BLaER1 (cell line): Measurements from ENCODE around the gene ALDH3B2.
A peak's percentile ranks its signal among the peaks of the same experiment; 100 is the strongest.
"Not testable (repeated sequence)": the region's sequence is repeated elsewhere in the genome, so short reads cannot be mapped to it uniquely, and the experiment has no call there.

Experiments
- H3K27ac ChIP-seq: shearing (Covaris generic); formaldehyde crosslinking; 2 replicates; pipeline ENCODE4 v1.8.1; 2022
- H3K27me3 ChIP-seq: shearing (Covaris generic); formaldehyde crosslinking; 2 replicates; pipeline ENCODE4 v1.8.1; 2022
- H3K36me3 ChIP-seq: shearing (Covaris generic); formaldehyde crosslinking; 2 replicates; pipeline ENCODE4 v1.8.1; 2022
- H3K4me1 ChIP-seq: shearing (Covaris generic); formaldehyde crosslinking; 2 replicates; pipeline ENCODE4 v1.8.1; 2022
- H3K4me2 ChIP-seq: shearing (Covaris generic); formaldehyde crosslinking; 2 replicates; pipeline ENCODE4 v1.8.1; 2022
- H3K4me3 ChIP-seq: shearing (Covaris generic); formaldehyde crosslinking; 2 replicates; pipeline ENCODE4 v1.8.1; 2022
- H3K9ac ChIP-seq: shearing (Covaris generic); formaldehyde crosslinking; 2 replicates; pipeline ENCODE4 v1.8.1; 2022
- H3K9me3 ChIP-seq: shearing (Covaris generic); formaldehyde crosslinking; 2 replicates; pipeline ENCODE4 v1.8.1; 2022
- H4K20me1 ChIP-seq: shearing (Covaris generic); formaldehyde crosslinking; 2 replicates; pipeline ENCODE4 v1.8.1; 2022
- Cebpa-rat ChIP-seq: shearing (Covaris generic); IDR thresholded peaks from 2 replicates; pipeline ENCODE4 v1.8.1; 2022

Gene ALDH3B2

DNA sequence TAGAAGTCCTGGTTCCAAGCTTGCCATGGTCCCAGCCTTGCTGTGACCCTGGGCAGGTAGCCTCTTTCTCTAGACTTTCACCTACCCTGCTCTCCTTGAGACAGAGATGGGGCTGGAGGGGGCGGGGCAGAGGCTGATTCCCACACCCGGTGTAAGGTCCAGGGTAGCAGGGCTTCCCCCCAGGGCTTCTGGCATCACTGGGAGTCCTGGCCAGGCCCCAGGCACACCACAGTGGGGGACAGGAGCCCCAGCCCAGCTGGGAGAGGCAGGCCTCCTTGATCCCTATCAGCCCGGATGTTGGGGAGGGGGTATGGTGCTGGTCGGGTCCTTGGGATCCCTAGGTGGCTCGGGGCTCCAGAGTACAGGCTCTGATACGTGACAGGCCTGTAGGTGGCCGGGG, 43.0 kb downstream of the ALDH3B2 start:
- Histone ChIP-seq H3K4me2 (peak overlapping the region; percentile 88), H3K4me3 (no peak overlapping the region), H3K27ac (0 out of 2 replicates have a peak overlapping the region, but pooled peaks have one; percentile 22)

DNA sequence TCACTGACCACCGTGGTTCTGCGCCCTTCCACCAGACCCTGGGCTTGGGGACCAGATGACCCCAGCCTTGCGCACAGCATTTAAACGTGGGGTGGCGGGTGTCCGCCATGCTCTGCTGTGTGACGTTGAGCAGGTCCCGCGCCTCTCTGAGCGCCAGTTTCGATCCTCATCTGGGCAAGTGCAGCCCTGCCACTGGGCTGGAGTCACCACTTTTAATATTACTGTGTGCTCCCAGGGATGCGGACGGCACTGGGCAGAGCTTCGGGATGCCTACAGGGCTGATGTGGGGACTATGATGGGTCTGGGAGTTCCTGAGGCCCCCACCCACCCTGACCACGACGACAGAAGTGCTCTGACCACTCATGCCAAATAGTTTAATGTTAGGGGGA, 43.5 kb downstream of the ALDH3B2 start:
- TF ChIP-seq Cebpa-rat: no peak
- Histone ChIP-seq H3K9ac (peak overlapping the region; percentile 78), H3K27ac (peak overlapping the region; percentile 78), H4K20me1 (no peaks in the 10 kb centered on the region), H3K27me3 (no peaks in the 10 kb centered on the region), H3K9me3 (no peaks in the 10 kb centered on the region), H3K4me1 (peaks cover 37% of the 10 kb centered on the region), H3K4me3 (peak overlapping the region; percentile 77), H3K36me3 (no peaks in the 10 kb centered on the region), H3K4me2 (peak overlapping the region; percentile 88)

More for the DNA sequence above, 43.0 kb downstream of the ALDH3B2 start:
- no peaks in the 10 kb centered on the region for H4K20me1 ChIP-seq
- no peaks in the 10 kb centered on the region for H3K27me3 ChIP-seq
- peaks cover 37% of the 10 kb centered on the region for H3K4me1 ChIP-seq
- H3K36me3 ChIP-seq: no peaks in the 10 kb centered on the region
- no peaks in the 10 kb centered on the region for H3K9me3 ChIP-seq
- H3K9ac ChIP-seq: peak overlapping the region; percentile 78; the same call in 1 of the 2 replicates
- TF ChIP-seq Cebpa-rat: no peak

DNA sequence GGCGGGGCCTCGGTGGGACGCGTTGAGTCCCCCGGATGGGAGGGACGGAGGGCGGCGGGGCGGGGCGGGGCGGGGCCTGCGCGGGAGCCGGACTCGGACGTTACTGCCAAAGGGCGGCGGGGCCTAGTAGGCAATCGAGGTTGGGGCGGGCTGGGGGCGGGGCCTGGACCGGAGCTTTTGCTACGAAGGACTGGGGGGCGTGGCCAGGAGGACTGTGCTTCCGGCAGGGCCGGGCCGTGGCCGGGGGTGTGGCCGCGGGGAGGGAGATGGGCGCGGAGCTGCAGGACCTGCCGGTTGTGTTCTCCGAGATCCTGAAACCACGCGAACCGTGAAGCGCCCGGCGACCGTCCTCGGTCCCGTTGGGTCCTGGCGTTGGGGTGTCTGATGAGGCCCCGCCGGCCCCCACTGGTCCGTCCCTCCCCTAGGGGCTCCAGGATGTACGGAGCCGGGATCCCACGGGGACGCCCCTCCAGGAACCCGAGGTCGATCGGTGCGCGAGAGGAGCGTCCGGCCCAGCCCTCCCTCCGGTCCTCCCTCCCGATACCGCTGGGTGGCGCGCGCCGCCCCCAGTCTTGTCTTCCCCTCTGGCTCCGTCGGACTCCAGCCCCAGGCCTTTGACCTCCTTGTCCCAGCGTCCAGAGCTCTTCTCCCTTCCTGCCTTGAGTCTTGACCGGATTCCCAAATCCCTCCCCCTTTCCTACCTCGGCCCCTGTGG, 44.0 kb downstream of the ALDH3B2 start:
- Histone ChIP-seq H3K4me1 (peaks cover 40% of the 10 kb centered on the region), H3K27ac (peak overlapping the region; percentile 78), H3K36me3 (no peaks in the 10 kb centered on the region), H4K20me1 (no peaks in the 10 kb centered on the region), H3K4me2 (peak overlapping the region; percentile 88), H3K9ac (peak overlapping the region; percentile 78), H3K4me3 (peak overlapping the region; percentile 77), H3K27me3 (no peaks in the 10 kb centered on the region), H3K9me3 (no peaks in the 10 kb centered on the region)
- TF ChIP-seq Cebpa-rat: no peak

DNA sequence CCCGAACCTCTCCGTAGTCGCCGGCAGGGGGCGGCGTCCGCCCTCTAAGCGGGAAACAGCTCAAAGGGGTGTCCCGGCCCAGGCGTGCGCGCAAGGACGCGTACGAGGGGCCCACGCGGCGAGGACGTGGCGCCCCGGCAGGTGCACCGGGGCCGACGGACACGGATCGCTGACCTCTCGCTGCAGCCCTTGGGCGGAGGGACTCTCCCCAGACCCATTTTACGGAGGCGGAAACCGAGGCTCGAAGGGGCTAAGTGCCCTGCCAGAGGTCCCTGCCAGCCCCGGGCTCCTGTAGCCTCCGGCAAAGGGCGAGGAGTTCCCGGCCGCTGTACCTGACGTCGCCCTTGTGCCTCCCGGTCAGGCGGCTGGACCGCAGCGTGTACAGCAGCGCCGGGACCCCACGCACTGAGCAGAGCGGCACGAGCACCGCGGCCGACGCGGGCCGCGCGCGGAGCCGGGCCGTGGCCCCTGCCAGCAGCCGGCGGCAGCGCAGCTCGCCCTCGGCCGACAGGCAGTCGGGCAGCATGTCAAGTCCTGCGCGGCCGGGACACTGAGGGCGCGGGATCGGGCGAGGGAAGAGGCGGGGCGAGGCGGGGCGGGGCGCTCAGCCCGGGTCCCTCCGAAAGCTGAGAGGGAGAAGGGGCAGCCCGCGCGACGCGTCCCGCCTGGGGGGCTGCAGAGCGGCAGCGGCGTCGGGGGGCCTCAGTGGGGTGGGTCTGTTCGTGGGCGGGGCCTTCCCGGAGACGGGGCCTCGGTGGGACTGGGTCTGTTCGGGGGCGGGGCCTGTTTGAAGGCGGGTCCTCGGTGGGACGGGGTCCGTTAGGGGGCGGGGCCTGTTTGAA, 44.8 kb downstream of the ALDH3B2 start, which contains the start of gene NUDT8:
TSS of gene NUDT8 (minus strand) at position 552 of the 842 bp plus-strand sequence. CDS start at position 526, 26 bp downstream.
- Histone ChIP-seq H3K36me3 (no peaks in the 10 kb centered on the region), H3K4me3 (peak within 1 kb of the TSS; percentile 77), H3K9ac (peak within 1 kb of the TSS; percentile 82), H4K20me1 (no peaks in the 10 kb centered on the region), H3K27me3 (no peaks in the 10 kb centered on the region), H3K9me3 (no peaks in the 10 kb centered on the region), H3K4me1 (peaks cover 47% of the 10 kb centered on the region), H3K27ac (peak within 1 kb of the TSS; percentile 85), H3K4me2 (peak within 1 kb of the TSS; percentile 99)
- TF ChIP-seq Cebpa-rat: no peak

DNA sequence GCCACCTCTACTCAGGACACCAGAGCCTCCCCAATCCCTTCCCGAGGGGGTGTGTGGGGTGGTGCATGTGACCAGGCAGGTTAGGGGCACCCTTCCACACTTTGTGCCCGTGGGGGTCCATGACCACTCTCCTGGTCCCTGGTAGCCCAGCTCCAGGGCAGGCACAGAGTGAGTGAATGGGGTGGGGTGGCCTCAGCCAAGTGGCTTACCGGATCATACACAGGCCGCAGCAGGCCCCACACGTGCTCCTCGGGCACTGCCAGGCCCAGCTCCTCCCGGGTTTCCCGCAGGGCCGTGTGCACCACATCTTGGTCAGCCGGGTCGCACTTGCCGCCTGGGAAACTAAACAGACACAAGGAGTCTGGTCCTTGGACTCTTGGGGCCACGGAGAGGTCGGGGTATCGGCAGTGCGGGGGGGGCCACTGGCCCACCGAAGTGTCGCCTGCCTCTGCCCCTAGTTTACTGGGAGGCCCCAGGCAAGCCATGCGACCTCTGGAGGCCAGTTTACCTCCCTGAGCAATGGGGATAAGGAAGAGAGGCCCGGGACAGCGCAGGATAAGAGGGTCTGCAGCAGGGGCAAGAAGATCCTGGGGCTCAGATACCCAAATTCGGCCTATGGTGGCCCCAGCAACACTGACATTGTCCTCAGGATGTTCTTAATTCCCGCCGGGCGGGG, 45.6 kb downstream of the ALDH3B2 start:
- Histone ChIP-seq H3K27me3 (no peaks in the 10 kb centered on the region), H3K4me1 (peaks cover 54% of the 10 kb centered on the region), H3K36me3 (no peaks in the 10 kb centered on the region), H3K4me2 (peak overlapping the region; percentile 99), H3K4me3 (peak overlapping the region; percentile 77), H3K9ac (no peak overlapping the region; the same call in 1 of the 2 replicates), H3K9me3 (no peaks in the 10 kb centered on the region), H3K27ac (peak overlapping the region; percentile 49; the same call in 1 of the 2 replicates), H4K20me1 (no peaks in the 10 kb centered on the region)
- TF ChIP-seq Cebpa-rat: no peak

DNA sequence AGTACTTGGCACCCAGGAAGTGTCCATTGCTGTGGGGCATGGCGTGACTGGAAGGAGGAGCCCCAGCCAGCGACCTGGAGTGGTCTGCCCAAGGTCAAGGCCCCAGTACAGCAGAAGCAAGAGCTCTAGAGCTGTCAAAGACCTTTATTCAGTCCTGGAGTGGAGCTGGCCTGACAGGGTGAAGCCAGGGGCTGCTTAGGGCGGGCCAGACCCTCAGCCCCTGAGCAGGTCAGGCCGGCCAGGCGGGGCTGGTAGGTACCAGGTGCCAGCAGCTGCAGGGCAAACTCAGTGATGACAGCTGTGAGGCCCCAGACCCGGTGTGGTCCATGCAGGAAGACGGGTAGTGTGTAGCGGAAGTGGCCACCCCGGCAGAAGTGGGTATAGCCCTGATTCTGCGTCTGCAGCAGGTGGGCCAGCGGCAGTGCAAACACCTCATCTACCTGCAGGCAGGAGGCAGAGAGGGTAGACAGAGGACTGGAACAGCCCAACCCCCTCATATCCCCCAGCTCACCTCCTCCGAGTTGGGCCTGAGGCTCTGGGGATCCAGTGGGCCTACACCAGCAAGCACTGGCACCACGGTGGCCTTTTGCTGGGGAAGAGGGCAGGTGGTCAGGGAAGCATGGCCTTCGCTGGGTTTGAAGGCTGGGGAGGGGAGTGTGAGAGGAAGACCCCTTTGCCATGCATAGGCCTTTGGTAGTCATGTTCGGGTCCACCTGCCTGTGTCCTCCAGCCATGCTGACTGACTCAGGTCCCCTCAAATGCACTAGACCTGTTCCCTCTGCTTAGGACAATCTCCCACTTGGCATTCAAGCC, 46.4 kb downstream of the ALDH3B2 start:
- H3K9ac ChIP-seq: no peak overlapping the region
- no peak overlapping the region for H3K4me2 ChIP-seq
- H3K36me3 ChIP-seq: no peaks in the 10 kb centered on the region
- no peaks in the 10 kb centered on the region for H3K27me3 ChIP-seq
- TF ChIP-seq Cebpa-rat: no peak
- H3K27ac ChIP-seq: peak overlapping the region; percentile 49; the same call in 1 of the 2 replicates
- no peak overlapping the region for H3K4me3 ChIP-seq
- no peaks in the 10 kb centered on the region for H3K9me3 ChIP-seq
- H3K4me1 ChIP-seq: peaks cover 54% of the 10 kb centered on the region
- H4K20me1 ChIP-seq: no peaks in the 10 kb centered on the region

DNA sequence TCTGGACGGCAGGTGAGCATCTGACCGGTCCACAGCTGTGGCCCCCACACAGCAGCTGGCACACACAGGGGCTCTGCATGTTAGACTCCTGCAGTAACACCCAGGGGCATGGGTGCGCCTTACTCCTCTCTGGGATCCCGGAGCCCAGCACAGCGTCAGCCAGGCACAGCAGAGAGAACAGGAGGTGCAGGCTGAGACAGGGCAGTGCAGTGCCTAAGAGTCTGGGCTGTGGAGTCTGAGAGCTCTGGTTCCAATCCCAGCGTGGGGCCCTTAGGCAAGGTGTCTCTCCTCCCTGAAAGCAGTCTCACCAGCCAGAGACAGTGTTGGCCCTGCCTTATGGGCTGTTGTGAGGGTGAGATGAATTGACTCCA, 47.0 kb downstream of the ALDH3B2 start:
- no peaks in the 10 kb centered on the region for H3K9me3 ChIP-seq
- H3K27ac ChIP-seq: no peak overlapping the region
- H3K4me2 ChIP-seq: no peak overlapping the region
- H3K36me3 ChIP-seq: no peaks in the 10 kb centered on the region
- peaks cover 50% of the 10 kb centered on the region for H3K4me1 ChIP-seq
- no peak overlapping the region for H3K9ac ChIP-seq
- H3K4me3 ChIP-seq: no peak overlapping the region
- H4K20me1 ChIP-seq: no peaks in the 10 kb centered on the region
- no peak for TF ChIP-seq Cebpa-rat
- H3K27me3 ChIP-seq: no peaks in the 10 kb centered on the region

DNA sequence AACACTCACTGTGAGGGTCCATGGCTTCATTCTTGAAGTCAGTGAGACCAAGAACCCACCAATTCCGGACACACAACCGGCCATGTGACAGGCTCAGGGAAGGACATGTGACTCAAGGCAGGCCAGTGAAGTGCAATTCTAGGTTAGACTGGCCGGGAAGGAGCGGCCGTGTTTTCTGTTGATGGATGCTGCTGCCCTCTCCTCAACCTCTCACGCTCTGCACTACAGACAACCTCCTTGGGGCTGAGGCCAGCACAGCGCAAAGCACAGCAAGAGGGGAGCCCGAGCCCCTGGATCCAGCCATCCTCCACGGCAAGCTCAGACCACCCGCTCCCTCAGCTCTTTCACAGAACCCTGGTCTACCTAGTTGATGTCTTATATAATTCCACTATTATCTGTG, 47.5 kb downstream of the ALDH3B2 start:
- Histone ChIP-seq H3K4me3 (no peak overlapping the region), H3K36me3 (no peaks in the 10 kb centered on the region), H3K4me1 (peaks cover 45% of the 10 kb centered on the region), H3K9ac (no peak overlapping the region), H3K27ac (no peak overlapping the region), H4K20me1 (no peaks in the 10 kb centered on the region), H3K27me3 (no peaks in the 10 kb centered on the region), H3K9me3 (no peaks in the 10 kb centered on the region), H3K4me2 (no peak overlapping the region)
- no peak for TF ChIP-seq Cebpa-rat

DNA sequence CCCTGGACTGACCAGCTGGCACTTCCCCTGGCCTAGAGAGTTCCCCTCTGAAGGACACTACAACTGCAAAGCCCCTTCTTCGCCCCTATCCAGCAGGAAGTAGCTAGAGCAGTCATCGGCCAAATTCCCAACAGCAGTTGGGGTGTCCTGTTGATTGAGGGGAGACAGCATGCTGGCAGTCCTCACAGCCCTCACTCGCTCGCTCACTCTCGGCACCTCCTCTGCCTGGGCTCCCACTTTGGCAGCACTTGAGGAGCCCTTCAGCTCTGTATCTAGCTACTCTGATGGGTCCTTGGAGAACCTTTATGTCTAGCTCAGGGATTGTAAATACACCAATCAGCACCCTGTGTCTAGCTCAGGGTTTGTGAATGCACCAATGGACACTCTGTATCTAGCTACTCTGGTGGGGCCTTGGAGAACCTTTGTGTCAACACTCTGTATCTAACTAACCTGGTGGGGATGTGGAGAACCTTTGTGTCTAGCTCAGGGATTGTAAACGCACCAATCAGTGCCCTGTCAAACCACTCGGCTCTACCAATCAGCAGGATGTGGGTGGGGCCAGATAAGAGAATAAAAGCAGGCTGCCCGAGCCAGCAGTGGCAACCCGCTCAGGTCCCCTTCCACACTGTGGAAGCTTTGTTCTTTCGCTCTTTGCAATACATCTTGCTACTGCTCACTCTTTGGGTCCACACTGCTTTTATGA, 48.1 kb downstream of the ALDH3B2 start:
- not testable (repeated sequence) for H4K20me1 ChIP-seq, H3K4me2 ChIP-seq, H3K36me3 ChIP-seq, H3K4me3 ChIP-seq, H3K27ac ChIP-seq, H3K27me3 ChIP-seq, H3K9me3 ChIP-seq, H3K9ac ChIP-seq
- H3K4me1 ChIP-seq: peaks cover 38% of the 10 kb centered on the region

DNA sequence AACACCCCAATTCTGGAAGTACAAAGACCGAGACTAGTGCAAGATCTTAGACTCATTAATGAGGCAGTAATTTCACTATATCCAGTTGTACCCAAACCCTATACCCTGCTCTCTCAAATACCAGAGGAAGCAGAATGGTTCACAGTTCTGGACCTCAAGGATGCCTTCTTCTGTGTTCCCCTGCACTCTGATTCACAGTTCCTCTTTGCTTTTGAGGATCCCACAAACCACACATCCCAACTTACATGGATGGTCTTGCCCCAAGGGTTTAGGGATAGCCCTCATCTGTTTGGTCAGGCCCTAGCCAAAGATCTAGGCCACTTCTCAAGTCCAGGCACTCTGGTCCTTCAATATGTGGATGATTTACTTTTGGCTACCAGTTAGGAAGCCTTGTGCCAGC, 50.6 kb downstream of the ALDH3B2 start:
- H3K9me3 ChIP-seq, H3K27me3 ChIP-seq, H3K9ac ChIP-seq, H3K36me3 ChIP-seq, H4K20me1 ChIP-seq, H3K27ac ChIP-seq, H3K4me3 ChIP-seq, H3K4me2 ChIP-seq: not testable (repeated sequence)
- peaks cover 21% of the 10 kb centered on the region for H3K4me1 ChIP-seq

DNA sequence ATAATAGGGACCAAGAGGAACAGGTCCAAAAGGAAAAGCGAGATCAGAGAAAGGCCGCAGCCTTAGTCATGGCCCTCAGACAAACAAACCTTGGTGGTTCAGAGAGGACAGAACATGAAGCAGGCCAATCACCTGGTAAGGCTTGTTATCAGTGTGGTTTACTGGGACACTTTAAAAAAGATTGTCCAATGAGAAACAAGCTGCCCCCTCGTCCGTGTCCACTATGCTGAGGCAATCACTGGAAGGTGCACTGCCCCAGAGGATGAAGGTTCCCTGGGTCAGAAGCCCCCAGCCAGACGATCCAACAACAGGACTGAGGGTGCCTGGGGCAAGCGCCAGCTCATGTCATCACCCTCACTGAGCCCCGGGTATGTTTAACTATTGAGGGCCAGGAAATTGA, 51.5 kb downstream of the ALDH3B2 start:
- H3K4me2 ChIP-seq, H3K27me3 ChIP-seq: not testable (repeated sequence)

DNA sequence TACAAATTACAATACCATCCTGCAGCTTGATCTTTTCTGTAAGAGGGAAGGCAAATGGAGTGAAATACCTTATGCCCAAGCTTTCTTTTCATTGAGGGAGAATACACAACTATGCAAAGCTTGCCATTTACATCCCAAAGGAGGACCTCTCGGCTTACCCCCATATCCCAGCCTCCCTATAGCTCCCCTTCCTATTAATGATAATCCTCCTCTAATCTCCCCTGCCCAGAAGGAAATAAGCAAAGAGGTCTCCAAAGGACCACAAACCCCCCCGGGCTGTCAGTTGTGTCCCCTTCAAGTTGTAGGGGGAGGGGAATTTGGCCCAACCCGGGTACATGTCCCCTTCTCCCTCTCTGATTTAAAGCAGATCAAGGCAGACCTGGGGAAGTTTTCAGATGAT, 52.5 kb downstream of the ALDH3B2 start:
- H3K36me3 ChIP-seq, H3K4me2 ChIP-seq, H3K27ac ChIP-seq, H4K20me1 ChIP-seq, H3K9ac ChIP-seq, H3K9me3 ChIP-seq, H3K27me3 ChIP-seq, H3K4me3 ChIP-seq: not testable (repeated sequence)
- H3K4me1 ChIP-seq: peaks cover 18% of the 10 kb centered on the region

More for the DNA sequence above, 51.5 kb downstream of the ALDH3B2 start:
- H3K4me1 ChIP-seq: peaks cover 17% of the 10 kb centered on the region
- not testable (repeated sequence) for H3K36me3 ChIP-seq, H3K27ac ChIP-seq, H3K4me3 ChIP-seq, H3K9ac ChIP-seq, H3K9me3 ChIP-seq, H4K20me1 ChIP-seq
